Prostate gland (tissue), 2 donors: Measurements from ENCODE around the gene DNTT.

Experiments
- POLR2A ChIP-seq: fragments of 450-650 bp; IDR thresholded peaks from one replicate; pipeline ENCODE4 v1.6.1; 2016; ENCODE audit warnings: antibody characterized with exemption, mild to moderate bottlenecking
- POLR2AphosphoS5 ChIP-seq: sonication (generic); formaldehyde crosslinking; IDR thresholded peaks from one replicate; pipeline ENCODE4 v1.6.1; 2017; ENCODE audit warnings: antibody characterized with exemption
- TF ChIP-seq, protein P1 (sequence below), 4 experiments: fragments of 200-600 bp in 2 of 4; fragments of 450-650 bp in 2 of 4; sonication (generic) in 2 of 4; IDR thresholded peaks; 1 replicate in 3 of 4; 2 replicates in 1 of 4; pipeline ENCODE4 v1.5.1; 2016 to 2019; ENCODE audit warnings: antibody characterized with exemption in 4 of 4, mild to moderate bottlenecking in 2 of 4, moderate library complexity in 2 of 4

- TF ChIP-seq, protein P1, sequence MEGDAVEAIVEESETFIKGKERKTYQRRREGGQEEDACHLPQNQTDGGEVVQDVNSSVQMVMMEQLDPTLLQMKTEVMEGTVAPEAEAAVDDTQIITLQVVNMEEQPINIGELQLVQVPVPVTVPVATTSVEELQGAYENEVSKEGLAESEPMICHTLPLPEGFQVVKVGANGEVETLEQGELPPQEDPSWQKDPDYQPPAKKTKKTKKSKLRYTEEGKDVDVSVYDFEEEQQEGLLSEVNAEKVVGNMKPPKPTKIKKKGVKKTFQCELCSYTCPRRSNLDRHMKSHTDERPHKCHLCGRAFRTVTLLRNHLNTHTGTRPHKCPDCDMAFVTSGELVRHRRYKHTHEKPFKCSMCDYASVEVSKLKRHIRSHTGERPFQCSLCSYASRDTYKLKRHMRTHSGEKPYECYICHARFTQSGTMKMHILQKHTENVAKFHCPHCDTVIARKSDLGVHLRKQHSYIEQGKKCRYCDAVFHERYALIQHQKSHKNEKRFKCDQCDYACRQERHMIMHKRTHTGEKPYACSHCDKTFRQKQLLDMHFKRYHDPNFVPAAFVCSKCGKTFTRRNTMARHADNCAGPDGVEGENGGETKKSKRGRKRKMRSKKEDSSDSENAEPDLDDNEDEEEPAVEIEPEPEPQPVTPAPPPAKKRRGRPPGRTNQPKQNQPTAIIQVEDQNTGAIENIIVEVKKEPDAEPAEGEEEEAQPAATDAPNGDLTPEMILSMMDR (IDR thresholded peaks at IDR 0.05): no peak
- no peak for TF ChIP-seq POLR2A
- no peak for TF ChIP-seq POLR2AphosphoS5
Observed at GRCh38 chr10:96322275-96322674, 18.0 kb downstream of the DNTT start.
